HG03139 (cell line): Measurements from ENCODE around the gene GDF15.

Experiments
- ATAC-seq: cut with Tn5 transposase; IDR thresholded peaks from one replicate; pipeline ENCODE4 v1.9.1; 2021; ENCODE audit not compliant: unreplicated experiment

Gene GDF15

DNA sequence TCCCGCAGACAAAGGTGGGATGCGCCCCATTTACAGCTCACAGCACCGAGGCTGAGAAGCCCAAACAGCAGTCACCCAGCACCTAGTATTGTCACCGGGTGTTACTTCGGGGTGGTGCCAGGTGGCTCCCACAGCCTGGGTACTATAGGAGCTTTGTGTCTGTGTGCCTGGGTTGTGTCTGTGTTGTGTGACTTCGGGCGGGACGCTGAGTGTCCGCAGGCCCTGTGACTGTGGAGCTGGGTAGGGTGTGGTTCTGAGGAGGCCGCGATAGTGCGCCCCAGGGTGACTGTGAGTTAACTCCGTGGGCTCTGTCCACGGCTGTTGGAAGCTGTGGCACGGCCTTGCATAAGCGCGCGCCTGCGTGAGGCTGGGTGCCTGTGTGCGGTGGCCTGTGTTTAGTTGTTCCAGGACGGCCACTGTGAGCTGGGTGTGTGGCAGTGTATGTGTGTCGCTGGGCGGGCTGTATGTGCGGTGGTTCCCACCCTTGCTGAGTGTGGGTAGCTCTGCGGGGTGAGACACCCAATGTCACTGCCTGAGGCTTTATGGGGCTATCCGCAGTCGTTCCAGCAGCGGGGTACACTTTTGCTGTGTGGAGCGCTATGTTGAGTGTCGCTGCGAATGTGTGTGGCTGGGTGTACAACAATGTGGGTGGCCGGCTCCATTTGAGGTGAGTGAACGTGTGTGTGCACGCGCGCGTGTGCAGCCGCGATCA is 32.7 kb downstream of the GDF15 start:
- no peak for ATAC-seq

DNA sequence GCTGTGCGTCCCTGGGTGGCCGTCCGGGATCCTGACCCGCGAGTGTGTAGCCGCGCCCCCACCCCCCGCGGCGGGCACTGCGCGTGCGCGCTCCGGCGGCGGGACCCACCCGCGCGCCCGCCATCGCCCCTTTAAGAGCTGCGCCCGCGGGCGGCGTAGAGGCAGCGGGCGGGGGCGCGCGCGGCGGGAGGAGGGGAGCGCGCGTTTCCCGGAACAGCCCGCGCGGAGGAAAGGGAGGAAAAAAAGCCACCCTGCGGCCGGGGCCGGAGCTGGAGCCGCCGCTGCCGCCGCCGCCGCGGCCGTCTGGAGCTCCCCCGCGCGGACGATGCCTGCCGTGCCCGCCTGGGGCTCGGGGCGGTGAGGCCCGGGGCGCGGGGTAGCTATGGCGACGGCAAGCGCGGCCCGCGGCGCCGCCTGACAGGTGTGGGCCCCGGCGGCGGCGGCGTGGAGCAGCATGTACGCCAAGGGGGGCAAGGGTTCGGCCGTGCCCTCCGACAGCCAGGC is 33.3 kb downstream of the GDF15 start, which contains the start of gene SSBP4:
Gene SSBP4 (plus strand): TSS at position 204 of the 504 bp plus-strand sequence. CDS start 251 bp downstream, at position 455.
- ATAC-seq, result no peak

DNA sequence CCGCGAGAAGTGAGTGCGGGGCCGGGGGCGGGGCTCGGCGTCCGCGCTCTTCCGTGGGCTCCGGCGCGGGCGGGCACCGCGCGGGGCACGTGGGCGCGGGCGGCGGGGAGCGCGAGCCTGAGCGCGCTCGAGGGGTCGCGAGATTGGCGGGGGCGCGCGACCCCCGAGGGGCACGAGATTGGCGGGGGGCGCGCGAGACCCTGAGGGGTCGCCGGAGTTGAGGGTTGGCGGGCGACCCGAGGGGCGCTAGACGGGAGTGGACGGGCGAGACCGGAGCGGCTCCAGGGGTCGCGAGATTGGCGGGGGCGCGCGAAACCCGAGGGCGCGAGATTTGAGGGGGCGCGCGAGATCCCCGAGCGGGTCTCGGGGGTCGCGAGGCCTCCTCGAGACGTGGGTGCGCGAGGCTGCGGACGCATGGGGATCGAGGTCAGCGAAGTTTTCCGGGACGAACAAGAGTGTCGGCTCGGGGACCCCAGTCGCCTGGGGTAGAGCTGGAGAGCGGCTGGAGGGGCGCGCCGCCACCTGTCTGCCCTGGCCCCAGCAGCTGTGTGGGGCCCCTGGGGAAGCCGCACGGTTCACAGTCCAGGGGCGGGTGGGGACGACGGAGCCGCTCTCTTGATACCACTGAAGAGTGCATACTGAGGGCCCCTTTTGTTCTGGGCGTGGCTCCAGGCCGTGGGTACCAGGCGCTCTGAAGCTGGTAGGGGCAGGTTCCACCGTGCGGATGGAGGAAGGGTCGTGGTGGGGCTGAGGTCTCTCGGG is 33.9 kb downstream of the GDF15 start:
- ATAC-seq, result no peak

DNA sequence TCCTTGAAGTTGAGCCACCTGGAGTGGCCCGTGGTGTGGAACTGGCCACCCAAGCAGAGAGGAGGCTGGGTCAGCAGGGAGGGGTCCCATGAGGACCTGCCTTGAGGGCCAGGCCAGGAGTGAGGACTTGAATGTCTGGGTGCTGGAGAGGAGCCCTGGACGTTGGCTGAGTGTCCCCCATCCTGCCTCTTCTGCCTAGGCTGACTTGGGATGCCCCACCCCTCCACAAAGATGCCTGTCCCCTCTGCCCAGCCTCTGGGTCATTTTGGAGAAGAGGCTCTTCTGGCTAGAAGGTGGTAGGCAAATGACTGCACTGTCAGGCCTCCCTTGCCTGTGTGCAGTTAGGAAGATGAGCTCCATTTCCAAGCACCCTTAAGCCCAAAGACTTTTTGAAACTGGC is 35.0 kb downstream of the GDF15 start:
- ATAC-seq, result no peak

DNA sequence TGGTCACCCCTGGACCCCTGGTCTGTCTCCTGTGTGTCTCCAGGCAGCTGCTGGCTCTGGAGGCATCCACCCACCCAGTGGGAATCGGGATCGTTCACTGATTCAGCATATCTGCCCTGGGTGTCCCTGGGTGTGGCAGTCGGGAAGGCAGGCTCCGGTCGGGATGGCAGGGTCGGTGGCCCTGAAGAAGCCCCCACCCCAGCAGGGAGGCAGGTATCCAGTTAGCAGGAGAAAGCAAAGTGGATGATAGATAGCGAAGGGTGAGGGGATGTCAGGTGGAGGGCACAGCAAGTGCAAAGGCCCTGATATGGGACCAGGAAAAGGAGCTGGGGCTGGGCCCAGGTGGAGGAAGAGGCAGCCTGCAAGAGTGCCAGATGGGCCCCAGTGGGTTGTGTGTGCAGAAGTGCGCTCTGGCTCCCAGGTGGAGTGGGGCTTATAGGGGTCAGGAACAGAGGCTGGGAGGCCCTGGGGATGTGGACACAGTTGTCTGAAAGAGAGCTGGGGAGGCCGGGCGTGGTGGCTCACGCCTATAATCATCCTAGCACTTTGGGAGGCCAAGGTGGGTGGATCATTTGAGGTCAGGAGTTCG is 35.5 kb downstream of the GDF15 start:
- ATAC-seq, result no peak

DNA sequence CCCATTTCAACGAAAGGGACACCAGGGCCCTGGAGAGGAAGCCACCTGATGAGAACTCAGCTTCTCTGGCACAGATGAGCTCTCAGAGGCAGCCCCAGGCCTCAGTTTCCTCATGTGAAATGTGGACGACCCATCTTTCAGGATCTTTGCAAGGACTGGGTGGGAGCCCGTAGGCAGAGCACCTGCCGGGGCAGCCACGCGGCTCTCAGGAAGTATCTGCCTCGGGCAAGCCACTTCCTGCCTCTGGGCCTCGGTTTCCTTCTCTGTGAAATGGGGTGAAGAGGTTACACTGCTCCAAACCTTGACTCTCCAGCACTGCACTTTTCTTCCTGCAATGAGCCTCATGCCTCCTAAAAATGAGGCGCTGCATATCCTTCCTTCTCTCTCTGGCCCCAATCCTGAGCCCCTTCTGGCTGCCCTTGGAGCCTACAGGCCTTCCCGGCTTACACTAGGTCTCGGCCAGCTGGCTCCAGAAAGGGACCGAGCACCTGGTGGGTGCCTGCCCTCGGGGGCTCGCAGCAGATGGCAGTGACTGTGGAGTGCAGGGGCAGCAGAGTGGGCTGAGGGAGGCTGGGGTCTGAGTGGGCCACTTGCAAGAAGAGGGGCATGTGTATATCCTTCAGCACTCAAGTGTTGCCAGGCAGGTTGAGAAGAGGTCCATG is 36.7 kb downstream of the GDF15 start:
- ATAC-seq, result no peak

DNA sequence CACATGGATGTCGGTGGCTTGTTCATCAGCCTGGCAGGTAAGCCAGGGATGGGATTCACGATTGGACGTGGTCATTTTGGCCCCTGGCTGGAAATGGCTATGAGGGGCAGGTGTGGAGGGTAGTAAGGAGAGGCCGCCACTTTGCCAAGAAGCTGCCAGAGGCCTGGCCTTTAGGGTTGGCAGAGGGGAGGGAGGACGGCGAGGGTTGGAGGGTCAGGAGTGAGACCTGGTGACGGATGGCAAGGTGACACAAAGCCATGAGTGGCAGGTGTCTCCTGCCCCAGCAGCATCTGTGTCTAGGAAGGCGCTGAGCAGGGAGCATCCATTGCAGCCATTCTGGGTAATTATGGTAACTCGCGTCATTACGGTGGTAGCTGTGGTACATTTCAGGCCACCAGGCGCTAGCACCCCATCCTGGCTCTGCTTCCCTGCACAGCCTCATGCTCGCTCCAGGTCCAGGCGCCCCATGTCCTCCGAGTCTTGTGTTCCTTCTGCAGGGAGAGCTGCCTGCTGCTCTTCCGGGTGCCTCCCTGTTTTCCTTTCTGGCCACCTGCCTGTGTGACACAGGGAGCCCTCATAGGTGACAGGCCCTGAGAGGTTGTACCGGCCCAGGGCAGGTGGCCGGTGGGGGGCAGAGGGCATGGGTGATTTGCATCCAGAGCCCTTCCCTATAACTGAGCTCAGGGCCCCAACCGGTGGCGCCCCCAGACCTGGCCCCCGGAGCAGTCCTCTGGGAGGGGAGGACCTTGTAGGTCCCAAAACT is 37.5 kb downstream of the GDF15 start:
- no peak for ATAC-seq

DNA sequence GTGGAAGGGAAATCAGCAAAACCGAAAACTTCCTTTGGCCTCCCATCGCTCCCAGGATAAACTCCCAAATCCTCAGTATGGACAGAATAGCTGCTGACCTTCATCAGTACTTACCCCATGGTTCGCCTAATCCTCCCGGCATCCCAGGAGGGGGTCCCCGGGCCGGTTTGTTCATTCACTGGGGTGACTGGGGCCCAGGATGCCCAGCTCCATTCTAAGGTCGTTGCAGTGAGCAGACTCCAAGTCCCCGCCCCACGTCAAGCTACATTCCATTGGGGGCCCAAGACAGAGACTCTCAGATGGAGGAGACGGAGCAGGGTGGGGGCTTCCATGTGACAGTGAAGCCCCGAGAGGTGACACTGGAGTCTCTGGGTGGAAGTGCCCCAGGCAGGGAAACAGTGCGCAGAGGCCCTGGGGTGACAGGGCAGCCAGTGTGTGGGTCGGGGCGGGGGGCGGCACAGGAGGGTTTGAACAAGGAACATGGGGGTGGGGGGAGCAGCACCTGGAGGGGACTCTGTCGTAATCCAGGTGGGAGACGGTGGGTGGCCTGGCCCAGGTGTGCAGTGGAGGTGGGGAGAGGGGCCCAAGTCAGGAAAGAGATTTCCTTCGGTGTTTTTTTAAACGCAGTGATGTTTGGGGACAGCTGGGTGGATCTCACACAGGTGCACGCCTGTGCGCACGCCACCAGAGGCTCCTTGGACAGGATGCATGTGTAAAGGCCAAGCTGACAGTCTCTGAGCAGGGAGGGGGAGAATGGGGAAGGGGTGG is 38.3 kb downstream of the GDF15 start:
- no peak for ATAC-seq

DNA sequence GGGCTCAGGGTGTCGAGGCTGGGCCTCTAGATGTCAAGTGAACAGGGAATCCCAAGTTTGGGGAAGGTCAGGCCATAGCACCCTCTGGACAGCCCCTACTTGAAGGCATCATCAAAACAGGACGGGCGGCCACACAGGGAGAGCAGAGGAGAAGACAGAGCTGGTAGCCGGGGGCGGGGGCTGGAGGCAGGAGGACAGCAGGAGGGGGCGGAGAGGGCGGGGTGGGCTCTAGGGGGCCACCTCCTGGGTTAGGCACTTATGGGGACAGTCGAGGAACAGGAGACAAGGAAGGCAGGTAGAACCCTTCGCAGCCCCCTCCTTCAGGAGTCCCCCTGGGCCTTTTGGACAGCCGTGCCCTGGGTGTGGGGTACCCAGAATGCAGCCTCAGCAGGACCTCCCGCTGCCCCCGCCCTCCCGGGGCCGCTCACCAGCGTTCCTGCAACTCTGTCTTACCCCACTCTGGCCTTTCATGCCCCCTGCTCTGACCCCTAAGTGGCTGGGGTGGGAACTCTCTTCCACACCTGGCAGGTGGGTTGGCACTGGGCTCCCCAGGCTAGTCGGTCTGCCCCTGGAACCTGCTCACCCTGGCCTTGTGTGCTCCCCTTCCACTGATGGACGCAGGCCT is 39.0 kb downstream of the GDF15 start:
- ATAC-seq, result no peak

DNA sequence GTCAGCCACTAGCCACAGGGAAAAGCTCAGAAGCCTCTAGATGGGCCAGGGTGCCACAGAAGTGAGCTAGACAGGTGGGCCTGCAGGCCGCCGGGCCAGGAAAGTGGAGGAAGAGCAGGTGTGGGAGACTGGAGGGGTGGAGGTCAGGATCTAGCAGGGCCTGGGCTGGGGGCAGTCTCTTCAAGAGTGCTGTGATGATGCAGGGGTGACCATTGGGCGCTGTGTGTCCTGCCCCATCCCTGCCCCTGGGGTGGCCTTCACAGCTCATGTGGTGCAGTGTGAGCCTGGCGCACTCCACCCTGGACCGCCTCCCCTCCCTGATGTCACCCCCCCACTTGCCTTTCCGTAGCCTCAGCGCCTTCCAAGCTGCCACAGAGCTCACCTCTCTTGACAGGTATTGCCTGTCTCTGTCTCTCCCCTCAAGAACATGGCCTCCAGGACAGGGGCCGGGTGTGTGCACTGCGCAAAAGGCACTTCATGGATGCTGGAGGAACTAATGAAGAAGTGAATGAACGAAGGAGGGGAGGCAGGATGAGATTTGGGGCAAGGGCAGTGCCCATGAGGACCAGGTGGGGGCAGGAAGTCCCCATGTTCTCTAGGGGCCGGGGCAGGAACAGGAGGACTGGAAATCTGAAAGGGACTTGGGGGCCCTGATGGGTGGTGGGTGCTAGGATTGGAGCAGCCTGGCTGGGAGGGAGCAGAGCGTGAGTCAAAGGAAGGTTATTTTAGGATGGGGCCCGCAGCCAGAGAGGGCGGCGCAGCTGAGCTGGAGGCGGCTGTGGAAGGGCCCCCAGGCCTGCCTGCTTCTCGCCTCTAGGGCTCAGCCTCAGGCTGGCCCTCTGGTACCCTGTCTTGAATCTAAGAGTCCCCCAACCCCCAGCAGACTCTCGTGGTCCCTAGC is 39.8 kb downstream of the GDF15 start:
- ATAC-seq, result no peak

DNA sequence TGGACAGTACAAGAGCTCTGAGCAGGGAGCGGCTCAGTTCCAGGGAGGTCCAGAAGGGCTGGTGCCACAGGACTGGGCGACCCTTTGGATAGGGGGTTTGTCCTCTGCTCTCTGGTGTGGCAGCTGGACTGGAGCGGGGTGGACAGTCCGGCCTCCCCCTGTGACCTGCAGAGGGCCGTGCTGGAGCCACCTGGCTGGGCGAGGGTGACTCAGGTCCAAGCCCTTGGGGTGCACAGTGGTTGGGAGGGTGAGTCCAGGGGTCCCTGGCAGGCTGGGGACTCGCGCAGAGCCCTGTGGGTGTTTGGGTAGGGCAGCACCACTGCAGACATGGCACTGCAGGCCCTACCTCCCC is 40.4 kb downstream of the GDF15 start:
- ATAC-seq, result no peak

DNA sequence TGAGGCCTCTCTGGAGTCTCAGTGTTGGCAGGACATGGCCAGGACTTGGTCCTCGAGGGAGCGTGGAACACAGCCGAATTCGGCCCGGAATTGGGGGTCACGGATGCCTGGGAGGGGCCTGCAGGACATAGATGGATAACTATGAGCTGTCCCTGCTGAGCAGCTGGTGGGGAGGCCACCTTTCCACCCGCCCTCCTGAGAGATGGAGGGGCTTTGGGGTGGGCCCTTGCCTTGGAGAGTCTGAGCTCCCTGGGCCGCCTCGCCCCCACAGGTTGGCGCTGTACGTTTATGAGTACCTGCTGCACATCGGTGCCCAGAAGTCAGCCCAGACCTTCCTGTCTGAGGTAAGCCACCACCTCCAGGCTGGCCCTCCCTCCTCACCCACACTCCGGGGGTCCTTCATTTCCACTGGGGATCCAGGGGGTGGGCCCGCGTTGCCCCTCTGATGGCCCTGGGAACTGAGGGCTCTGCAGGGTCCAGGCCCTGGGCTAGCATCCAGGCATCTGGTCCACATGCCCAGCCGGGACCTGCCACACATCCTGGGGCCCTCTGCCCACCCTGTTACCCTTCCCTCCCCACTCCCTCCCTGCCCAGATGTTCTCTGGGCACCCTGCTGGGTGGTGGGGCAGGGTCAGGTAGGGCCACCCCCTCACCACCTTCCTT is 41.3 kb downstream of the GDF15 start:
- no peak for ATAC-seq

DNA sequence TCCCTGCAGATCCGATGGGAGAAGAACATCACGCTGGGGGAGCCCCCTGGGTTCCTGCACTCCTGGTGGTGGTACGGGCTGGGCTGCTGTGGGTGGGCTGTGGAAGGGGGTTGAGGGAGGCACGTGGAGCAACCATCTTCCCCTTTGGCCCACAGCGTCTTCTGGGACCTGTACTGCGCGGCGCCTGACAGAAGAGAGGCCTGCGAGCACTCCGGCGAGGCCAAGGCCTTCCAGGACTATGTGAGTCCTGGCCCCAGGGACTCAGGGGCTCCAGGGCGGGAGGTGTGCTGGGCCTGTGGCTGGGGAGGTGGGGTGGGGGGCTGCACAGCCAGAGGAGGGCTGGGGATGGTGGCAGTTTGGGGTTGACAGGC is 41.8 kb downstream of the GDF15 start:
- ATAC-seq, result no peak

DNA sequence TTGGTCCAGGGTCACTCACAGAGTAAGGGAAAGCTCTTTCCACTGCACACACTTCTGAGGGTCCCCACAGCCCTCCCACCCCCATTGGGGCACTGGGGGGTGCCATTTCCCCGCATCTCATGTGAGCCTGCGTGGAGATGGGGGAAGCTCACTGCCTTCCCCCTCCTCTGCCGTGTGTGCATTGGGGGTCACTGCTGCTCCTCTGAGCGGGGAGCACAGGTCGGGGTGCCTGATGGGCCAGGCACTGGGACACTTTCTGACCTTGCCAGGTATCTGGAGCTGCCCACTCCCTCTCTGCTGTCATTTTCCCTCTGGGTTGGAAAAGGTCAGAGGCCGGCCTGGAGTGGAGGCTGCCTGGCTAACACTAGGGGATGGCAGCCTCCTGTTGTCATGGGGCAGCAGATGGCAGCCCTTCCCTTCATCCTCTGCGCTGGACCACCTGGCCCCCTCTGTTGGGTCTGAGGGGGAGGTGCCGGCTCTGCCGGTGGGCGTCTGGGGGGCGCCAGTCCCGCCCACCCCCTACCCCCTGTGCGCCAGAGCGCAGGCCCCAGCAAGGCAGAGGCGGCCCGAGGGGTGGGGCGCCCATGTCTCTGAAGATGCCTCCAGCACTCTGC is 42.3 kb downstream of the GDF15 start:
- no peak for ATAC-seq

DNA sequence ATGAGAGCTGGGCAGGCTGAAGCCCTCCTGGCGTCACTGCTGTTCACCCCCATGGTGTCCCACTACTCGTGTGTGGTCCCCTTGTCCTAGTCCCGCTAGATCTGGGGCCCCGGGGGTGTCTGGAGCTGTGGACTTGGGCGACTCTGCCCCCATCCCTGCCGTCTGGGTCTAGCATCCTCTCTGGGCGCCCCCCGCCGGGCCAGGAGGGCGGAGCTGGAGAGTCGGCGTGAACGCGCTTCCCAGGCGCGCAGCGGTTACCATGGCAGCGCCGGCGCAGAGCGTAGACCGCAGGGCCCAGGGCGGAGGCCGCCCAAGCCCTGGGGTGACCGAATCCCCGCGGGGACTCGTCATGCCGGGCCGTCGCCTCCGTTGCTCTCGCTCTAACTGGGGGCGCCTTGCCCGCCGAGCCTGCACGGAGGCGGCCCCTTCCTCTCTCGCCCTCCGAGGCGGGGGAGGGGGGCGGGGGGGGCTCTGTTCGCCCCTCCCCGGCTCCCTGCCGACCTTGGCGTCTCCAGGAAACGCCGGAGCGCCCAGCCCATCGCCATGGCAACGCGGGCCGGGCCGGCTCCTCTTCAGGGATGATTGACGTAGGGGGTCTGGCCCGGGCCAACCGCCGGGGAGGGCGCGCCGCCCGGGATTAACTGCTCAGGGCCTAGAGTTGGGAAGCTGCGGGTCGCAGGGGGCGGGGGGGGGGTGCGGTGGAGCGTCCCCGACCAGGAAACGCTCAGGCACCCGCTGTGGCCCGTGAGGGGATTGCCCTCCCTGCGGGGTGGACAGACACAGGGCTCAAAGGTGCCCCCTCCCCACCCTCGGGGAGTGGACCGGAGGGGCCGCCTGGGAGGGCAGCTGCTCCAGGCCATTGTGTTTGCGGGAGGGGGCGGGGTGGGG is 43.1 kb downstream of the GDF15 start:
- ATAC-seq, result peak; percentile 45

DNA sequence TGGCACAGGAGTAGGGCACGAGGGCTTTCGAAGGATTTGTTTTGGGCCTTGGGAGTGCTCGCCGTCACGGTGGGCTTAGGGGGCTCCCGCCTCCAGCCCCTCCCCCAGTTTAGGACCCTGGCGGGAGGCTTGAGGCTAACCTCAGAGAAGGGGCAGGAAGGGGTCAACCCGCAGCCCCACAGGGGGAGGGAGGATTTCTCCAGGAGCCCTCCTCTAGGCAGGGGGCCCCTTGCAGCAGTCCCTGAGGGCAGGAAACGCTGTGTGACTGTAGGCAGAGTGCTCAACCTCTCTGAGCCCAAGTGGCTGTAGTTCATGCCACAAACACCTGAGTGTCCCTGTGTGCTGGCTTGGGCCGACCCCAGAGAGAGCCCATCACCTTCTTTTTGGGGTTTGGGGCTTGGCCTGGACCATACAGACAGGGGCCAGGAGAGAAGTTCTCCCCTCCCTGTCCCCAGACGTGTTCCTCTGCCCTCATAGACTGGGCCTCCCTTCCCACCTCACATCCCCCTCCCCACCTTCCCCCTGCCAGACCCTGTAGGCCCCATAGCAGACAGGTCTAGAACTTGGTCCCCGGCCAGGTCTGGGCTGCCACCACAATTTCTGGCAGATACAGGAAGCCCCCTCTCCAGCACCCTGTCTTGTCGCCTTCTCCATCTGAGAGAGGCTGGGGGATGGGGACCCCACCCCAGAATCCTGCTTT is 43.9 kb downstream of the GDF15 start:
- ATAC-seq, result no peak
